GM12878 (cell line): ENCODE results near the gene MEIKIN.

Experiments
- BHLHE40 ChIP-seq, 2 experiments: fragments of 450-650 bp in 1 of 2; IDR thresholded peaks; 2 replicates each; pipeline ENCODE4 v1.6.1; 2011 to 2017; ENCODE audit warnings: low read depth in 2 of 2, borderline replicate concordance in 1 of 2, improper control_type of control experiment in 1 of 2, low read length in 1 of 2, mild to moderate bottlenecking in 1 of 2
- CEBPB ChIP-seq, 2 experiments: fragments of 150-350 bp in 1 of 2; IDR thresholded peaks; 2 replicates each; pipeline ENCODE4 v1.6.1; 2012 to 2014; ENCODE audit warnings: low read depth in 2 of 2, low read length in 2 of 2, borderline replicate concordance in 1 of 2, inconsistent platforms in 1 of 2
- CHD2 ChIP-seq: IDR thresholded peaks from 2 replicates; pipeline ENCODE4 v1.6.1; 2011; ENCODE audit warnings: low read depth, low read length, improper control_type of control experiment, borderline replicate concordance
- CREB1 ChIP-seq: IDR thresholded peaks from 2 replicates; pipeline ENCODE4 v1.6.1; 2012; ENCODE audit warnings: low read depth, mild to moderate bottlenecking, inconsistent platforms
- EGR1 ChIP-seq, 2 experiments: IDR thresholded peaks; 1 replicate in 1 of 2; 2 replicates in 1 of 2; pipeline ENCODE4 v1.6.1; 2011 to 2012; ENCODE audit warnings: low read depth in 2 of 2, low read length in 2 of 2, borderline replicate concordance in 1 of 2, mild to moderate bottlenecking in 1 of 2, moderate library complexity in 1 of 2
- ESRRA ChIP-seq: IDR thresholded peaks from 2 replicates; pipeline ENCODE4 v1.6.1; 2012; ENCODE audit warnings: mild to moderate bottlenecking, low read length, improper control_type of control experiment
- EZH2 ChIP-seq: IDR thresholded peaks from 2 replicates; pipeline ENCODE4 v1.6.1; 2012; ENCODE audit warnings: low read depth, mild to moderate bottlenecking, control low read depth, inconsistent platforms, low read length, borderline replicate concordance; ENCODE audit not compliant: control insufficient read depth
- GABPA ChIP-seq: IDR thresholded peaks from 2 replicates; pipeline ENCODE4 v1.6.1; 2014; ENCODE audit warnings: antibody characterized with exemption, low read depth, mild to moderate bottlenecking, inconsistent platforms
- PAX5 ChIP-seq: IDR thresholded peaks from 2 replicates; pipeline ENCODE4 v1.6.1; 2011; ENCODE audit warnings: low read depth, low read length, borderline replicate concordance
- RFX5 ChIP-seq: IDR thresholded peaks from 2 replicates; pipeline ENCODE4 v1.6.1; 2011; ENCODE audit warnings: low read depth, low read length, improper control_type of control experiment
- TAF1 ChIP-seq: IDR thresholded peaks from 2 replicates; pipeline ENCODE4 v1.6.1; 2011; ENCODE audit warnings: mild to moderate bottlenecking, low read depth, low read length, borderline replicate concordance
- TBL1XR1 ChIP-seq: IDR thresholded peaks from 2 replicates; pipeline ENCODE4 v1.6.1; 2012; ENCODE audit warnings: low read depth, low read length, improper control_type of control experiment
- YY1 ChIP-seq: IDR thresholded peaks from 2 replicates; pipeline ENCODE4 v1.6.1; 2011; ENCODE audit warnings: low read depth, mild to moderate bottlenecking, low read length
- TF ChIP-seq, protein P1 (sequence below), 3 experiments: IDR thresholded peaks in 2 of 3; conservative IDR thresholded peaks in 1 of 3; 2 replicates each; pipeline ENCODE4 v1.5.1; 2011; ENCODE audit warnings: low read depth in 3 of 3, low read length in 3 of 3, mild to moderate bottlenecking in 3 of 3, control low read depth in 2 of 3, moderate library complexity in 2 of 3, inconsistent platforms in 1 of 3, mixed read lengths in 1 of 3; ENCODE audit not compliant: control insufficient read depth in 2 of 3, insufficient read depth in 1 of 3; ENCODE audit errors: extremely low read depth in 1 of 3

DNA sequence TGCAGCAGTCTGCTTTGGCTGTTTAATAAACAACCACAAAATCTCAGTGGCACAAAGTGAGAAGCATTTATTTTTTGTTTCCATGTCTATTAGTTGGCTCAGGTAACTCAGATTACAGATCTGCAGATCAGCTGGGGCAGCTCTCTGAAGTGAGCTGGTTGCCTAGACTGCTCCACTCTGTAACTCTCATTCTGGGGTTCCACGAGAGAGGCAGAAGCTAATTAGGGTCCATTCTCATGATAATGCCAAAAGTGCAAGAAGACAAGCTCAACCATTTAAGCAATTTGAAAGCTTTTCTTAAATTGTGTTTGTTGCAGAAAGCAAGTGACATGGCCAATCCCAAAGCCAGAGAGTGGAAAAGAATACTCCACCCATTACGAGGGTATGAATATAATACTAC, 13.2 kb downstream of the MEIKIN start:
- no peak for TF ChIP-seq YY1
- no peak for TF ChIP-seq EZH2
- TF ChIP-seq TAF1: no peak
- no peak for TF ChIP-seq CHD2
- no peak for TF ChIP-seq CEBPB (IDR thresholded peaks at IDR 0.05; ENCODE audit: borderline replicate concordance in 1 of 2, low read depth in 2 of 2, low read length in 2 of 2)
- TF ChIP-seq ESRRA: no peak
- TF ChIP-seq TBL1XR1: no peak
- TF ChIP-seq CREB1: no peak
- TF ChIP-seq EGR1 (IDR thresholded peaks at IDR 0.05; ENCODE audit: borderline replicate concordance in 1 of 2, low read depth in 2 of 2, low read length in 2 of 2): no peak
- TF ChIP-seq PAX5: no peak
- TF ChIP-seq, protein P1, sequence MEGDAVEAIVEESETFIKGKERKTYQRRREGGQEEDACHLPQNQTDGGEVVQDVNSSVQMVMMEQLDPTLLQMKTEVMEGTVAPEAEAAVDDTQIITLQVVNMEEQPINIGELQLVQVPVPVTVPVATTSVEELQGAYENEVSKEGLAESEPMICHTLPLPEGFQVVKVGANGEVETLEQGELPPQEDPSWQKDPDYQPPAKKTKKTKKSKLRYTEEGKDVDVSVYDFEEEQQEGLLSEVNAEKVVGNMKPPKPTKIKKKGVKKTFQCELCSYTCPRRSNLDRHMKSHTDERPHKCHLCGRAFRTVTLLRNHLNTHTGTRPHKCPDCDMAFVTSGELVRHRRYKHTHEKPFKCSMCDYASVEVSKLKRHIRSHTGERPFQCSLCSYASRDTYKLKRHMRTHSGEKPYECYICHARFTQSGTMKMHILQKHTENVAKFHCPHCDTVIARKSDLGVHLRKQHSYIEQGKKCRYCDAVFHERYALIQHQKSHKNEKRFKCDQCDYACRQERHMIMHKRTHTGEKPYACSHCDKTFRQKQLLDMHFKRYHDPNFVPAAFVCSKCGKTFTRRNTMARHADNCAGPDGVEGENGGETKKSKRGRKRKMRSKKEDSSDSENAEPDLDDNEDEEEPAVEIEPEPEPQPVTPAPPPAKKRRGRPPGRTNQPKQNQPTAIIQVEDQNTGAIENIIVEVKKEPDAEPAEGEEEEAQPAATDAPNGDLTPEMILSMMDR (IDR thresholded peaks at IDR 0.05 in 2 of 3, conservative IDR thresholded peaks at IDR 0.05 in 1 of 3; ENCODE audit: control insufficient read depth in 2 of 3, extremely low read depth in 1 of 3, insufficient read depth in 1 of 3, low read depth in 3 of 3, low read length in 3 of 3): no peak
- no peak for TF ChIP-seq BHLHE40 (IDR thresholded peaks at IDR 0.05; ENCODE audit: borderline replicate concordance in 1 of 2, low read depth in 2 of 2, low read length in 1 of 2)
- TF ChIP-seq RFX5: no peak
- TF ChIP-seq GABPA: no peak
